OCI-LY1 (cell line): ENCODE measurements around the gene LTA.

Source experiments
- CTCF ChIP-seq: fragments of 200-600 bp; sonication (generic), shearing (Covaris generic); IDR thresholded peaks from 2 replicates; pipeline ENCODE4 v1.5.1; 2017; ENCODE audit warnings: mild to moderate bottlenecking, antibody characterized with exemption, low read length, moderate library complexity, mixed read lengths
- EZH2 ChIP-seq: fragments of 200-600 bp; sonication (generic), shearing (Covaris generic); IDR thresholded peaks from 2 replicates; pipeline ENCODE4 v1.8.0; 2017; ENCODE audit warnings: borderline replicate concordance, mixed run types, mild to moderate bottlenecking, antibody characterized with exemption, low read length, moderate library complexity, mixed read lengths

- no peak for TF ChIP-seq CTCF
- TF ChIP-seq EZH2, result no peak
Observed at GRCh38 chr6:31621320-31621939, 49.3 kb downstream of the LTA start.
